Activated CD4-positive, alpha-beta T cell treated with anti-CD3 and anti-CD28 coated beads, Interleukin-2, amount 50 U/mL, for 4 hours (primary cell): Measurements from ENCODE around the gene IRF3.

Source experiments
- DNase-seq, 2 experiments: peaks; one replicate each; pipeline ENCODE4 v3.0.0-alpha.2; 2020

The IRF3 gene

DNA sequence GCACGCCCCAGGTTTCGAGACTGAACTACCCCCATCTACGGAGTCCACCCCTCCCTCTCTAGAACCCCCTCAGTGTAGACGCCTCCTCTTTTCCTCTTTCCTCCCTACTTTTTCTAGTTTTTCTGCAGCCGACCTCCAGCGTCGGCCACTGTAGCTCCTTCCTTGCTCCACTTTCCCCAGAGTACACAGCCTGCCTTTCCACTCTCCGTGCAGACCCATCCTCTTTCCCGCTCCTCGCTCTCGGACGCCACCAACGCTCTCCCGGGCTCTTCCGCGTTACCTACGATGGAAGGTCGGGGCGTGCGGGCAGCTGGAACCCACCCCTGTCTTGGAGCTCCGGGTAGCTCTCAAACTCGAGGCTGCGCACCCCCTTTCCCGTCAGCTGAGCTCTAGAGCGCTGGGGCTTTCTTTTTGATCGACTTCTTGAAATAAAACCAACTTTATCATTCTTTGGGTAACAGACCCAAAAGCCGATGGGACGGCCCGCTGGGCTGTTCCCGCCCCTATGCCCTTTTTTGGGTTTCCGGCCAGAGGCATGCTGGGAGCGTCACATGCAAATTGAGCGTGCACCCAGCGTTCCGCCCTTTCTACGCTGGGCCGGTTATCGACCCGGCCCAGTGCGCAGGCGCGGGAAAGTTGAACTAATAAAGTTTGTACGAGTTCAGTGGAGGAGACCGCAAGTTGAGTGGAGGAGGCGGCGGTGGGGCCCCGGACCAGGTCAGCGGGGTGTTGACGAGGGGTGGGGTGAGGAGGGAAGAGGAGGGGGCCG lies at the start of gene IRF3, which contains the start of gene BCL2L12:
Gene IRF3 (minus strand): TSS at position 507 of the 769 bp plus-strand sequence. CDS start 1,019 bp downstream, outside the sequence.
Gene BCL2L12 (plus strand): TSS at position 583 of the 769 bp plus-strand sequence. CDS start 760 bp downstream, outside the sequence.
- DNase-seq: peak; percentile 99

DNA sequence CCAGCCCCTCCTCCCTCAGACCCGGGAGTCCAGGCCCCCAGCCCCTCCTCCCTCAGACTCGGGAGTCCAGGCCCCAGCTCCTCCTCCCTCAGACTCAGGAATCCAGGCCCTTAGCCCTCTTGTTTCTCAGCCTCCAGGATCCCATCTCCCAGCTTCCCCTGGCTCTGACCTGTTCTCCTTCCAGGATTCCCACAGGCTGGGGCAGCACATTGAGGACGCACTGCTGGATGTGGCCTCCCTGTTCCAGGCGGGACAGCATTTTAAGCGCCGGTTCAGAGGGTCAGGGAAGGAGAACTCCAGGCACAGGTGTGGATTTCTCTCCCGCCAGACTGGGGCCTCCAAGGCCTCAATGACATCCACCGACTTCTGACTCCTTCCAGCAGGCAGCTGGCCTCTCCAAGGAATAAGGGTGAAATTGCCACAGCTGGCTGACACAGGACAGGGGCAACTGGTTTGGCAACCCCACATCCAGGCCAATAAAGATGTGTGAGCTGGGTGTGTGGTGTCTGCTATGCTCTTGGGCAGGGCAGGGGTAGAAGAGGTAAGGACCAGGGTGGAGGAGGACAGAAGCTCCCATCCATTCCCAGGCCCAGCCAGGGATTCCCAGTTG lies 47.7 kb upstream of the IRF3 start:
- DNase-seq: no peak

DNA sequence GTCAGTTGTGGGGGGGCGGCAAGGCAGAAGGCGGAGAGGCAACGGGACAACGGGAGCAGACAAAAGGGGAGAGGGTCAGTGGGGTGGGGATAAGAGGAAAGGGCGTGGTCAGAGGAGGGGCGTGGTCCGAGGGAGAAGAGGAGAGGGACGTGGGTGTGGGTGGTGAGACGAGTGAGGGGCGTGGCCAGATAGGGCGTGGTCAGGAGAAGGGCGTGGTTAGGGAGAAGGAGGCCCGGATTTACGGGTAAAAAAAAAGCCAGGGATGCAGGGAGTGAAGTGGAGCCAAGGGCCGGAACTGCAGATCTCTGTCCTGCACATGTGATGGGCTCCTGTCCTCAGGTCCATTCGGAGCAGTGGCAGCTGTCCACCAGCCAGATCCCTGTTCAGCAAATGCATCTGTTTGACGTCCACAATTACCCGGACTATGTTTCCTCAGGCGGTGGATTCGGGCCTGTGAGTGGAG lies 46.8 kb upstream of the IRF3 start:
- no peak for DNase-seq

DNA sequence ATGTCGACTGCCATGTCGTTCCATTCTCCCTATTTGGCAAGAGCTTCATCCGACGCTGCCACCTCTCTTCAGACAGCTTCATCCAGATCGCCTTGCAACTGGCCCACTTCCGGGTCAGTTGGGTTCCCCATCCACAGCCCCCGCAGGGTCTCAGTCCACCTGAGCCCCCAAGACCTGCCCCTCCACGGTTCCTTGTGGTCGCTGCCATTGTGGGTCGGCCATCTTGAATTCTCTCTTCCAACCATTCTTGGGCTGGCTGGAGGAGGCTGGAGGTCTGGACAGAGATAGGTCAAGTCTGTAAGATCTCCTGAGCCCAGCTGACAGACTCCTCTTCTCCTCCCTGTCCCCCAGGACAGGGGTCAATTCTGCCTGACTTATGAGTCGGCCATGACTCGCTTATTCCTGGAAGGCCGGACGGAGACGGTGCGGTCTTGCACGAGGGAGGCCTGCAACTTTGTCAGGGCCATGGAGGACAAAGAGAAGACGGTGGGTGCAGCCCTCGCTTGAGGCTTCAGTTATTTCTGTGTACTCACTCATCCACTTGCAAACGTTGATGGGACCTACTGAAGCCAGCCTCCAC lies 44.8 kb upstream of the IRF3 start:
- DNase-seq: no peak

DNA sequence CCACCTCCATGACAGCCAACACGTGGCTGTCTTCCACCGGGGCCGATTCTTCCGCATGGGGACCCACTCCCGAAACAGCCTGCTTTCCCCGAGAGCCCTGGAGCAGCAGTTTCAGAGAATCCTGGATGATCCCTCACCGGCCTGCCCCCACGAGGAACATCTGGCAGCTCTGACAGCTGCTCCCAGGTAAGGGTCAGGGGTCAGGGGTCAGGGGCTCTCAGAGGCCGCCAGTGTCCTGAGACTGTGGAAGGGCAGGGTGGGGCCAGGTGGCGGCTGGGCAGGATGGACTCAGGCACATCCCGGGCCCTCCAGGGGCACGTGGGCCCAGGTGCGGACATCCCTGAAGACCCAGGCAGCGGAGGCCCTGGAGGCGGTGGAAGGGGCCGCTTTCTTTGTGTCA lies 40.3 kb upstream of the IRF3 start:
- no peak for DNase-seq

DNA sequence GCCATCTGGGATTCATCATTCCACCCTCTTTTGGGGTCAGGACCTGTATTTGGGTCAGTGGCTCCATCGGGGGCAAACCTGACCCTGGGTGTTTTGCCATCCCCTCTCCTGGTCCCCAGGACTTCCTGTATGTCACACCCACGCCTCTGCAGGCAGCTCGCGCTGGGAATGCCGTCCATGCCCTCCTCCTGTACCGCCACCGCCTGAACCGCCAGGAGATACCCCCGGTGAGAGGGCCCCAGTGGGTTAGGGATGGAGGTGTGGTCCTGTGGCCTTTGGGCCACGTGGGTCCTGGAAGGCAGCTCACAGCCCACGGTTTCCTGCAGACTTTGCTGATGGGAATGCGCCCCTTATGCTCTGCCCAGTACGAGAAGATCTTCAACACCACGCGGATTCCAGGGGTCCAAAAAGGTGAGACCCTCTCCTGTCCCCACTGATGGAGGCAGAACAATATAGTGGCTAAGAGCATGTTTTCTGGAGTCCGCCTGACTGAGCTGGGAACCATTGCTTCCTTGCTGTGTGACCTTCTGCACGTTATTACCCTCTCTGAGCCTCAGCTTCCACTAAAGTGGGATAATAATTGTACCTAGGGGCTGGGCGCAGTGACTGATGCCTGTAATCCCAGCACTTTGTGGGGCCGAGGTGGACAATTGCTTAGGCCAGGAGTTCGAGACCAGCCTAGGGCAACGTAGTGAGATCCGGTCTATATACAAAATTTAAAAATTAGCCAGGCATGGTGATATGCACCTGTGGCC lies 39.4 kb upstream of the IRF3 start:
- no peak for DNase-seq

DNA sequence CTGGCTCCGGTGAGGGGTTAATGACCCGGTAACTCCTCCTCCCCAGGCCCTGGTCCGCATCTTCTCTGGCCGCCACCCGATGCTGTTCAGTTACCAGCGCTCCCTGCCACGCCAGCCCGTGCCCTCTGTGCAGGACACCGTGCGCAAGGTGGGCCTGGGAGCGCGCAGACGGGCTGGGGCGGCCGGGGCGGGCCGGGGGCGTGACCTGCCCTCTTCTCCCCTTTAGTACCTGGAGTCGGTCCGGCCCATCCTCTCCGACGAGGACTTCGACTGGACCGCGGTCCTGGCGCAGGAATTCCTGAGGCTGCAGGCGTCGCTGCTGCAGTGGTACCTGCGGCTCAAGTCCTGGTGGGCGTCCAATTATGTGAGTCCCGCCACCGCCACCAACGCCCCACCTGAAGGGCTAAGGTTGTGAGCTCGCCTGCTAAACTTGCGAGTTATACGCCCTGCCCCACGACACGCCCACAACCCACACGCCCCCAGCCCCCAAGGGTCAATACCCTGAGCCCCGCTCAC lies 35.7 kb upstream of the IRF3 start:
- no peak for DNase-seq

GRCh38 chr19:49700563-49700962 lies 34.9 kb upstream of the IRF3 start:
- DNase-seq: no peak

- DNase-seq: no peak
Observed at GRCh38 chr19:49699364-49699763, 33.7 kb upstream of the IRF3 start.

GRCh38 chr19:49696865-49697264 lies 31.2 kb upstream of the IRF3 start:
- DNase-seq: no peak

- DNase-seq: no peak
Observed at GRCh38 chr19:49696115-49696514, 30.5 kb upstream of the IRF3 start.

DNA sequence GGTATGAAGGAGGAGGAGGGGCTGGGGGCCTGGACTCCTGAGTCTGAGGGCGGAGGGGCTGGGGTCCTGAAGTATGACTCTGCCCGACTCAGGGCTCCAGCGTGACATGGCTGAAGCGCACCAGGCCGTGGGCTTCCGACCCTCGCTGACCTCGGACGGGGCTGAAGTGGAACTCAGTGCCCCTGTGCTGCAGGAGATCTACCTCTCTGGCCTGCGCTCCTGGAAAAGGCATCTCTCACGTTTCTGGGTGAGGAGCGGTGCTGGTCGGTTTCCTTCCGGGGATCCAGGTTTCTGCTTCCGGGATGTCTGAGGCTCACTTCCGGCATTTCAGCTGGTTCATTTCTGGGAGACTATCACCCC lies 26.5 kb upstream of the IRF3 start:
- DNase-seq: no peak

DNA sequence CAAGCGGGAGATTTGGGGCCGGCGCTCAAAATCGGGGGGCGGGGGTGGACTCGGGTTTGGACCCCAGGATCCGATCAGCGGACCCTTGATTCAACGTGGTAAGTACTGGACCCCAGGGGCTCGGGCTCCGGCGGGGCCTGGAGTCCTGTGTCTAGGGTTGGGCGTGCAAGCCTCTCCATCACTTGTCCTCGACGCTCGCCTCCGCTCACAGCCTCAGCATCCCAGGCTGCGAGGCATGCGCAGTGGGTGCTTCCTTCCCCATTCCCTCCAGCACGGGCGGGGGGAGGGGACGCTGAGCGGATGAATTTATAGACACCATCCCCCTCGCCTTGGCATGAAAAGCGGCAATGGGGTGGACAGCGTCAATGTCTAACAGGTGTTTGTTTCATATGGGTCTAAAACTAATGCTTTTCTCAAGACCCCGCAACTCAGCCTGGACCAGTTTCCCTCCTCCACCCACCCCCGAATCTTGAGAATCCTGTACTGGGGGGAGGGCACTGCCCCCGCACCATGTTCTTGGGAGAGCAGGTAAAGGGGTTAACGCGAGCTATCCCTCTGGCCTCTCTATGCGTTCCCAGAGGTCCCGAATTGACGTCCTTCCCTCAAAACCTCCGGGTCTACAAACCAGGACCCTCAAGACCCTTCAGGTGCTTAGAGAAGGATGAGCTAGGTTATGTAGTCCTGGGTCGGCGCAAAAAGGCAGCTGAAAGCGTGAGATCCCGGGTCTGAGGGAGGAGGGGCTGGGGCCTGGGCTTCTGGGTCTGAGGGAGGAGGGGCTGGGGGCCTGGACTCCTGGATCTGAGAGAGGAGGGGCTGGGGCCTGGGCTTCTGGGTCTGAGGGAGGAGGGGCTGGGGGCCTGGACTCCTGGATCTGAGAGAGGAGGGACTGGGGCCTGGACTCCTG lies 25.8 kb upstream of the IRF3 start:
- no peak for DNase-seq

- DNase-seq: peak; percentile 44 to 46
Observed at GRCh38 chr19:49690656-49691242, 25.1 kb upstream of the IRF3 start, which contains the start of gene CPT1C. TSS of gene CPT1C (plus strand) at chr19:49691116. CDS start at chr19:49692253, 1,137 bp downstream.

- DNase-seq: no peak
Observed at GRCh38 chr19:49690079-49690655, 24.5 kb upstream of the IRF3 start.

DNA sequence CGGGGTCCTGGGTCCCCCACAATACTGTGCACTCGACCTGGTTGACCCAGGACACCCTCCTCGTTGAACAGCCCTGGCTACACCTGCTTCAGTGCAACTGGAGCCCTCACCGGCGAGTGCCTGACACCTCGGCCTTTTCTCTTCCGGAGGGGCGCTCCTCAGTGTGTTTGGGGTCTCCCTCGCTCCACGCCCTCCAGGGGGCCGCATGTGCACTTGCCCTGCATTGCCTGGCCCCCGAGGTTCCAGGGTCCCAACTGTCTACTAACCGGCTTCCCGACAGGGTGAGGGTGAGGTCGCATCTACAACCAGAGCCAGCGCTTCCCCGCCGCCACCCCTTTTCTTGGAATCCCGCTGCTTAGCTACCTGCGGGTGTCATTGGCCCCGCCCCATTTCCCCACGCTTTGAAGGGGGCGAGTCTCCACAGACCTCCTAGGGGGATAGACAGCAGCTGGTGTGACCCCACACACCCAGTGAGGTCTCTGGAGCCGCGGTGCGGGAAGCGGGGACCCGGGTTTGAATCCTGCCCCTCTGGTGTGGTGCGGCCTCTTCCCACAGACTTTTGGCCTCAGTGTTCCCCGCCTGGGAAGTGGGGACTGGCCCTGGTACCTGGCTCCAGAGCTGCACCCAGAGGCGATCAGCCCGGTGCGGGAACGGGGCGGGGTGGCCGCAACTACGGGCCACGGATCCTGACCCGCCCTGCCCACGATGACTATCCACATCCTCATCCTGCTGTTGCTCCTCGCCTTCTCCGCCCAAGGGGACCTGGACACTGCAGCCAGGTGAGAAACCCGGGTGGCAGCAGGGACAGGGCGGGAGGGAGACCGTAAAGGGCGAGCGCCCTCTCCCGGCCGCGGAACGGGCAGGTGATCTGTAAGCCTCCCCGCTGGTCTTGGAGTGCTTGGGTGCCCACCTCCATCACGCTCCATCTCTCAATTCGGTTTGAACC lies 23.7 kb upstream of the IRF3 start, which contains the start of gene ADM5:
Gene ADM5 (plus strand): TSS at position 462 of the 946 bp plus-strand sequence. CDS start 244 bp downstream, at position 706.
- DNase-seq: peak in 1 of 2 experiments; percentile 24

- no peak for DNase-seq
Observed at GRCh38 chr19:49688531-49689132, 23.0 kb upstream of the IRF3 start.

DNA sequence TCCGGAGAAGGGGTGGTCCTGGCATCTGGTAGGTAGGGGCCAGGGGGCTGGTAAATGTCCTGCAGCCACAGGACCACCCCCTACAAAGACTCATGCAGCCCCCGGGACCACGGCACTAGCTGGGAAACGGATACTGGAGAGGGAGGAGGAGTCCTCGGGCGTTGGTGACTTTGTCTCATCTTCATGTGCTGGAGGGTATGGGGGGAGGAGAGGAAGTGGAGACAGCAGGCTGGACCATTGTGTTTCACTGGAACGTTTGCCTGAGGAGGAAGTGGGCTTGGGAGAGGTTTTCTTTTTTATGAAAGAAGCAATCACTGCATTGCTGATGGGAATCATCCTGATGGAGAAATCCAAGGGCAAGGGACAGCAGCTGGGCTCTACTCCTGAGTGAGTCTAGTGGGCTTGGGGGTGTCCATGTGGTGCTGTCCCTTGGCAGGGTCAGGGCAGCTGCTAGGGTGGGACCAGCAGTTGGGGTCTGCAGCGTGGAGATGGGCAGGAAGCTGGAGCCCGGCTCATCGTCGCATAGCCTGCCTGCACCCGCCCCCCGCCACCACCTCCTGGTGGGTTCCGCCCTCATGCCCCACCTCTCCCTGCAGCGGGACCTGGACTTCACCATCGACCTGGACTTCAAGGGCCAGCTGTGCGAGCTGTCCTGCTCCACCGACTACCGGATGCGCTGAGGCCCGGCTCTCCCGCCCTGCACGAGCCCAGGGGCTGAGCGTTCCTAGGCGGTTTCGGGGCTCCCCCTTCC lies 22.1 kb upstream of the IRF3 start:
- DNase-seq: no peak
